Calu3 (cell line): ENCODE data around the gene CUL3. TPM values are rescaled to one million over a fixed set of nuclear protein-coding genes. Genes with fewer than 3 reads are reported as not detected.

Experiments used
- BruUV-seq: library from RNA; stranded (reverse); fragments of 400-500 nt; replicated peaks from 2 replicates; lab custom pipeline; 2021; lab: Mats Ljungman, UMichigan
- CTCF ChIA-PET: fragments of 300-600 bp; sonication (Branson Sonifier 250); formaldehyde crosslinking; loops from one replicate; lab custom pipeline; 2022; ENCODE audit warnings: antibody characterized with exemption; lab: Charles Lee
- DNase-seq: peaks from one replicate; pipeline ENCODE4 v3.0.0; 2022
- H3K27ac Mint-ChIP-seq: one replicate; pipeline ENCODE4 v1.8.0; 2022; ENCODE audit warnings: mixed read lengths; ENCODE audit not compliant: unreplicated experiment
- H3K27me3 Mint-ChIP-seq: one replicate; pipeline ENCODE4 v1.8.0; 2022; ENCODE audit warnings: mixed read lengths; ENCODE audit not compliant: unreplicated experiment
- H3K36me3 Mint-ChIP-seq: one replicate; pipeline ENCODE4 v1.8.0; 2022; ENCODE audit warnings: mild to moderate bottlenecking, moderate library complexity, mixed read lengths; ENCODE audit not compliant: insufficient read depth, unreplicated experiment
- H3K4me1 Mint-ChIP-seq: one replicate; pipeline ENCODE4 v1.8.0; 2022; ENCODE audit warnings: mild to moderate bottlenecking, low read depth, mixed read lengths; ENCODE audit not compliant: unreplicated experiment
- H3K4me3 Mint-ChIP-seq: one replicate; pipeline ENCODE4 v1.8.0; 2022; ENCODE audit warnings: mild to moderate bottlenecking, low read depth, moderate library complexity, mixed read lengths; ENCODE audit not compliant: unreplicated experiment
- H3K9me3 Mint-ChIP-seq: one replicate; pipeline ENCODE4 v1.8.0; 2022; ENCODE audit warnings: low read depth, mixed read lengths; ENCODE audit not compliant: unreplicated experiment
- CTCF ChIP-seq: fragments of 200-600 bp; IDR thresholded peaks from one replicate; pipeline ENCODE4 v1.8.0; 2022; ENCODE audit warnings: antibody characterized with exemption; ENCODE audit not compliant: unreplicated experiment
- intact Hi-C: fragments of 100-400 bp; cut with micrococcal nuclease; formaldehyde crosslinking; loops from one replicate; pipeline ENCODE4 v1.10.0; 2022; ENCODE audit not compliant: unreplicated experiment
- total RNA-seq: library from RNA; stranded (reverse); gene quantifications from 2 replicates; pipeline ENCODE4 v1.2.3, GENCODE V29; 2022

CUL3 gene
- total RNA-seq, 1 experiment from 2014 or later: 89.3 TPM

- peak; percentile 45 for DNase-seq
- no peak for TF ChIP-seq CTCF
- CTCF ChIA-PET: interaction anchor here (1.1 to 1.3 kb wide), 2 partner anchors 143 to 504 kb away, joined by 3 to 4 read pairs; partner anchors contain the start of gene CUL3
Measured at GRCh38 chr2:224442071-224442967, 142.8 kb downstream of the CUL3 start.

GRCh38 chr2:224440988-224441387 is 144.2 kb downstream of the CUL3 start:
- H3K4me3 Mint-ChIP-seq: peak overlapping the region; percentile 73
- CTCF ChIA-PET: no interaction called here
- no peaks in the 10 kb centered on the region for H3K27me3 Mint-ChIP-seq
- DNase-seq: peak; percentile 13
- no peaks in the 10 kb centered on the region for H3K9me3 Mint-ChIP-seq
- no TSS peak for BruUV-seq
- peaks cover 31% of the 10 kb centered on the region for H3K4me1 Mint-ChIP-seq
- no peak for TF ChIP-seq CTCF
- intact Hi-C loops: no loop called here
- H3K27ac Mint-ChIP-seq: peak overlapping the region; percentile 83
- H3K36me3 Mint-ChIP-seq: peaks cover 14% of the 10 kb centered on the region

More at GRCh38 chr2:224442071-224442967, 142.8 kb downstream of the CUL3 start:
- Mint-ChIP-seq H3K4me1 (peaks cover 31% of the 10 kb centered on the region), H3K4me3 (peak overlapping the region; percentile 73), H3K27me3 (no peaks in the 10 kb centered on the region), H3K27ac (peak overlapping the region; percentile 83), H3K9me3 (no peaks in the 10 kb centered on the region), H3K36me3 (peaks cover 14% of the 10 kb centered on the region)
- intact Hi-C loops: no loop called here
- BruUV-seq: no TSS peak

GRCh38 chr2:224438726-224439125 is 146.4 kb downstream of the CUL3 start:
- BruUV-seq: no TSS peak
- Mint-ChIP-seq H3K27me3 (no peaks in the 10 kb centered on the region), H3K36me3 (peaks cover 14% of the 10 kb centered on the region), H3K4me1 (peaks cover 30% of the 10 kb centered on the region), H3K27ac (no peak overlapping the region), H3K4me3 (no peak overlapping the region), H3K9me3 (no peaks in the 10 kb centered on the region)
- no peak for TF ChIP-seq CTCF
- DNase-seq: no peak
- CTCF ChIA-PET: no interaction called here
- intact Hi-C loops: no loop called here

- H3K4me3 Mint-ChIP-seq: no peak overlapping the region
- CTCF ChIA-PET: no interaction called here
Measured at GRCh38 chr2:224436634-224437033, 148.5 kb downstream of the CUL3 start.

More at GRCh38 chr2:224436634-224437033, 148.5 kb downstream of the CUL3 start:
- no peak for TF ChIP-seq CTCF
- no TSS peak for BruUV-seq
- DNase-seq: no peak
- Mint-ChIP-seq H3K36me3 (peaks cover 6% of the 10 kb centered on the region), H3K9me3 (peaks cover 2% of the 10 kb centered on the region), H3K4me1 (peaks cover 13% of the 10 kb centered on the region), H3K27ac (no peak overlapping the region), H3K27me3 (no peaks in the 10 kb centered on the region)
- intact Hi-C loops: no loop called here
